HCT116 (cell line): ENCODE data around the gene TF. TPM values are rescaled to one million over a fixed set of nuclear protein-coding genes. Genes with fewer than 3 reads are reported as not detected.

ENCODE experiments used
- ATAC-seq: fragments of 200-7000 bp; cut with Tn5 transposase; 2 replicates; pipeline ENCODE4 v1.9.1; 2020; ENCODE audit warnings: mild to moderate bottlenecking, moderate library complexity
- BruUV-seq: library from RNA; stranded (reverse); fragments of 400-500 nt; replicated peaks from 2 replicates; lab custom pipeline; 2021; lab: Mats Ljungman, UMichigan
- CTCF ChIA-PET: fragments of 300-600 bp; sonication (Branson Sonifier 250); formaldehyde crosslinking; loops from one replicate; lab custom pipeline; 2021; ENCODE audit warnings: antibody characterized with exemption; lab: Charles Lee
- POLR2A ChIA-PET: fragments of 300-600, 350-600 bp; sonication (Branson Sonifier 250); formaldehyde crosslinking; loops from one replicate; lab custom pipeline; 2021; ENCODE audit warnings: antibody characterized with exemption; lab: Charles Lee
- RAD21 ChIA-PET, 2 experiments: fragments of 300-600 bp; sonication (Branson Sonifier 250); formaldehyde crosslinking; loops; one replicate each; lab custom pipeline; 2023; ENCODE audit warnings: low total read pairs in 2 of 2; ENCODE audit not compliant: uncharacterized antibody in 2 of 2, unreplicated experiment in 2 of 2, low non-redundant PET in 1 of 2; lab: Charles Lee
- DNase-seq: peaks from one replicate; pipeline ENCODE4 v3.0.0-alpha.2; 2010; ENCODE audit warnings: low read depth, low spot score
- H2AFZ ChIP-seq: fragments of 200-600 bp; shearing (Covaris generic), sonication (generic); 2 replicates; pipeline ENCODE4 v1.6.1; 2017; ENCODE audit warnings: low read depth, mixed run types, mixed read lengths, antibody characterized with exemption, low read length; ENCODE audit not compliant: poor library complexity, severe bottlenecking
- H3K27ac ChIP-seq: 2 replicates; pipeline ENCODE4 v1.5.1; 2012; ENCODE audit warnings: low read depth, low read length
- H3K27me3 ChIP-seq: fragments of 200-600 bp; sonication (generic); 2 replicates; pipeline ENCODE4 v1.6.1; 2016; ENCODE audit warnings: mixed run types, low read length, mixed read lengths; ENCODE audit not compliant: insufficient read depth
- H3K36me3 ChIP-seq, 2 experiments: fragments of 200-500 bp in 1 of 2; fragments of 200-600 bp in 1 of 2; sonication (Bioruptor generic) in 1 of 2; sonication (generic) in 1 of 2; 2 replicates each; pipeline versions ENCODE4 v1.5.1 to v1.6.1; 2014 to 2016; ENCODE audit warnings: low read length in 2 of 2, inconsistent platforms in 1 of 2, mixed read lengths in 1 of 2, mixed run types in 1 of 2; ENCODE audit not compliant: insufficient read depth in 2 of 2, control insufficient read depth in 1 of 2
- H3K4me1 ChIP-seq, 2 experiments: fragments of 200-600 bp in 1 of 2; sonication (generic) in 1 of 2; 2 replicates each; pipeline versions ENCODE4 v1.5.1 to v1.6.1; 2012 to 2017; ENCODE audit warnings: low read length in 2 of 2, inconsistent platforms in 1 of 2, mild to moderate bottlenecking in 1 of 2, mixed read lengths in 1 of 2, mixed run types in 1 of 2, moderate library complexity in 1 of 2; ENCODE audit not compliant: insufficient read depth in 2 of 2, control insufficient read depth in 1 of 2
- H3K4me2 ChIP-seq: fragments of 200-600 bp; sonication (generic); 2 replicates; pipeline ENCODE4 v1.6.1; 2017; ENCODE audit warnings: mixed run types, low read length, mixed read lengths
- H3K4me3 ChIP-seq, 2 experiments: fragments of 200-600 bp in 1 of 2; sonication (generic) in 1 of 2; replicated peaks in 1 of 2; 2 replicates each; pipeline ENCODE4 v1.5.1; 2011 to 2016; ENCODE audit warnings: low read length in 2 of 2, control low read depth in 1 of 2, low read depth in 1 of 2, mild to moderate bottlenecking in 1 of 2, mixed read lengths in 1 of 2, mixed run types in 1 of 2
- H3K79me2 ChIP-seq: fragments of 200-600 bp; sonication (generic); 2 replicates; pipeline ENCODE4 v1.6.1; 2017; ENCODE audit warnings: mild to moderate bottlenecking, mixed run types, low read length, moderate library complexity, mixed read lengths; ENCODE audit not compliant: insufficient read depth
- H3K9ac ChIP-seq: fragments of 200-600 bp; sonication (generic); 2 replicates; pipeline ENCODE4 v1.6.1; 2016; ENCODE audit warnings: low read length, mixed read lengths
- H3K9me2 ChIP-seq: fragments of 200-600 bp; sonication (generic), shearing (Covaris generic); 2 replicates; pipeline ENCODE4 v1.6.1; 2017; ENCODE audit warnings: mixed run types, mild to moderate bottlenecking, moderate library complexity; ENCODE audit not compliant: insufficient read depth
- H3K9me3 ChIP-seq, 2 experiments: fragments of 200-500 bp in 1 of 2; fragments of 200-600 bp in 1 of 2; sonication (Bioruptor generic) in 1 of 2; sonication (generic) in 1 of 2; 2 replicates each; pipeline ENCODE4 v1.6.1; 2014 to 2017; ENCODE audit warnings: low read length in 2 of 2, mixed read lengths in 2 of 2, inconsistent platforms in 1 of 2, low read depth in 1 of 2, mild to moderate bottlenecking in 1 of 2, mixed run types in 1 of 2, moderate library complexity in 1 of 2; ENCODE audit not compliant: control insufficient read depth in 1 of 2, insufficient read depth in 1 of 2
- H4K20me1 ChIP-seq: fragments of 200-600 bp; sonication (generic), shearing (Covaris generic); 2 replicates; pipeline ENCODE4 v1.6.1; 2017; ENCODE audit warnings: mixed run types, mild to moderate bottlenecking, moderate library complexity; ENCODE audit not compliant: insufficient read depth
- ATF3 ChIP-seq: IDR thresholded peaks from 2 replicates; pipeline ENCODE4 v1.6.1; 2012
- CBX3 ChIP-seq: IDR thresholded peaks from 2 replicates; pipeline ENCODE4 v1.6.1; 2012; ENCODE audit warnings: low read depth
- CEBPB ChIP-seq: IDR thresholded peaks from 2 replicates; pipeline ENCODE4 v1.6.1; 2012; ENCODE audit warnings: low read depth
- CTCF ChIP-seq, 3 experiments: fragments of 200-600 bp in 1 of 3; sonication (generic) in 1 of 3; IDR thresholded peaks in 2 of 3; conservative IDR thresholded peaks in 1 of 3; 2 replicates each; pipeline ENCODE4 v1.5.1; 2012 to 2017; ENCODE audit warnings: low read depth in 2 of 3, low read length in 2 of 3, antibody characterized with exemption in 1 of 3, borderline replicate concordance in 1 of 3, control low read depth in 1 of 3, mild to moderate bottlenecking in 1 of 3, mixed read lengths in 1 of 3, mixed run types in 1 of 3, moderate library complexity in 1 of 3; ENCODE audit not compliant: insufficient read depth in 1 of 3
- EGR1 ChIP-seq: IDR thresholded peaks from 2 replicates; pipeline ENCODE4 v1.6.1; 2012; ENCODE audit warnings: low read depth
- ELF1 ChIP-seq: IDR thresholded peaks from 2 replicates; pipeline ENCODE4 v1.6.1; 2012; ENCODE audit warnings: low read depth, borderline replicate concordance
- EZH2phosphoT487 ChIP-seq: fragments of 200-600 bp; IDR thresholded peaks from 2 replicates; pipeline ENCODE4 v1.6.1; 2018; ENCODE audit warnings: antibody characterized with exemption, borderline replicate concordance
- JUND ChIP-seq: IDR thresholded peaks from 2 replicates; pipeline ENCODE4 v1.6.1; 2012
- POLR2A ChIP-seq: IDR thresholded peaks from 2 replicates; pipeline ENCODE4 v1.7.0; 2011; ENCODE audit warnings: borderline replicate concordance; ENCODE audit not compliant: insufficient read depth, insufficient read length; ENCODE audit errors: extremely low read depth
- RAD21 ChIP-seq: IDR thresholded peaks from 2 replicates; pipeline ENCODE4 v1.6.1; 2012; ENCODE audit warnings: low read depth, mild to moderate bottlenecking
- SIN3A ChIP-seq: IDR thresholded peaks from 2 replicates; pipeline ENCODE4 v1.6.1; 2012; ENCODE audit warnings: low read depth
- SRF ChIP-seq: IDR thresholded peaks from 2 replicates; pipeline ENCODE4 v1.6.1; 2012; ENCODE audit warnings: low read depth
- YY1 ChIP-seq: IDR thresholded peaks from 2 replicates; pipeline ENCODE4 v1.6.1; 2011; ENCODE audit warnings: low read length, low read depth, moderate library complexity, mild to moderate bottlenecking; ENCODE audit not compliant: insufficient replicate concordance; ENCODE audit errors: extremely low read depth
- ZNF274 ChIP-seq: fragments of 200-500 bp; sonication (Bioruptor generic); IDR thresholded peaks from 2 replicates; pipeline ENCODE4 v1.6.1; 2014; ENCODE audit warnings: mild to moderate bottlenecking, low read depth, low read length, inconsistent platforms
- intact Hi-C: fragments of 100-400 bp; cut with micrococcal nuclease; formaldehyde crosslinking; loops from 2 replicates; pipeline ENCODE4 v1.10.0; 2022
- total RNA-seq: library from RNA; stranded (reverse); gene quantifications from one replicate; pipeline ENCODE4 v1.2.1, GENCODE V29; 2021; ENCODE audit not compliant: unreplicated experiment
- TF ChIP-seq, protein P1 (sequence below): IDR thresholded peaks from 2 replicates; pipeline ENCODE4 v1.6.1; 2012; ENCODE audit warnings: low read depth
- TF ChIP-seq, protein P2 (sequence below): IDR thresholded peaks from 2 replicates; pipeline ENCODE4 v1.6.1; 2012

The TF gene
- total RNA-seq, 1 experiment from 2014 or later = 10.4 TPM

GRCh38 chr3:133841196-133841595 is 95.0 kb downstream of the TF start:
- no peaks in the 10 kb centered on the region for H3K9me3 ChIP-seq
- no peak overlapping the region for H2AFZ ChIP-seq
- RAD21 ChIA-PET = interaction anchor here in 1 of 2 experiments (0.7 kb wide), 1 partner anchor 19 kb away, joined by 3 read pairs; no protein-coding TSS in a partner anchor
- no peaks in the 10 kb centered on the region for H3K79me2 ChIP-seq
- no peak overlapping the region for H3K27ac ChIP-seq
- no peak overlapping the region for H3K4me3 ChIP-seq
- no peaks in the 10 kb centered on the region for H3K27me3 ChIP-seq
- no peaks in the 10 kb centered on the region for H3K4me1 ChIP-seq
- no peaks in the 10 kb centered on the region for H4K20me1 ChIP-seq
- POLR2A ChIA-PET = no interaction called here
- CTCF ChIA-PET = no interaction called here
- no peak for TF ChIP-seq ELF1
- no peak for TF ChIP-seq JUND
- TF ChIP-seq SIN3A = no peak
- no peak for TF ChIP-seq YY1
- TF ChIP-seq CBX3 = no peak
- H3K9me2 ChIP-seq = no peaks in the 10 kb centered on the region
- no TSS peak for BruUV-seq
- no peaks in the 10 kb centered on the region for H3K36me3 ChIP-seq
- intact Hi-C loops = no loop called here
- no peak overlapping the region for H3K4me2 ChIP-seq
- no peak overlapping the region for H3K9ac ChIP-seq
- DNase-seq (no peak), ATAC-seq (no peak)

DNA sequence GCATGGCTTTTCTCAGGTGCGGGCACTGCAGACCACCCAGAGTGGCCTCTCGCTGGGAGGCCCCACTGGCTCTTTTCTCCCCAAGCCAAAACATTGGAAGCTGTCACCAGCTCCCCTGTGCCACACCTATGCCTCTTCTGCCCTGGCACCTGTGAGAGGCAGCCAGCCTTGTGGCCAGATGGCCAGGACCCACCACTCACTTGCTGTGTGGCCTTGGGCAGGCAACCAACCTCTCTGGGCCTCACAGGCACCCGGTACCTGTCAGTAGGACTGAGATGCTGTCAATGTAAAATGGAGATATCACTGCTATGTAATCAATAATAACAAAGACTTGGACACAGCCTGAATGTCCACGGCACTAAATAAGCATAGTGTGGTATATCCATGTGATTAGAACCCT is 96.0 kb downstream of the TF start:
- H3K27me3 ChIP-seq = no peaks in the 10 kb centered on the region
- H2AFZ ChIP-seq = no peak overlapping the region
- H3K9me3 ChIP-seq = no peaks in the 10 kb centered on the region
- no peak overlapping the region for H3K9ac ChIP-seq
- DNase-seq = no peak
- no peaks in the 10 kb centered on the region for H3K4me1 ChIP-seq
- no TSS peak for BruUV-seq
- no peak overlapping the region for H3K27ac ChIP-seq
- POLR2A ChIA-PET = no interaction called here
- H3K79me2 ChIP-seq = no peaks in the 10 kb centered on the region
- no peak for ATAC-seq
- TF ChIP-seq, protein P1, sequence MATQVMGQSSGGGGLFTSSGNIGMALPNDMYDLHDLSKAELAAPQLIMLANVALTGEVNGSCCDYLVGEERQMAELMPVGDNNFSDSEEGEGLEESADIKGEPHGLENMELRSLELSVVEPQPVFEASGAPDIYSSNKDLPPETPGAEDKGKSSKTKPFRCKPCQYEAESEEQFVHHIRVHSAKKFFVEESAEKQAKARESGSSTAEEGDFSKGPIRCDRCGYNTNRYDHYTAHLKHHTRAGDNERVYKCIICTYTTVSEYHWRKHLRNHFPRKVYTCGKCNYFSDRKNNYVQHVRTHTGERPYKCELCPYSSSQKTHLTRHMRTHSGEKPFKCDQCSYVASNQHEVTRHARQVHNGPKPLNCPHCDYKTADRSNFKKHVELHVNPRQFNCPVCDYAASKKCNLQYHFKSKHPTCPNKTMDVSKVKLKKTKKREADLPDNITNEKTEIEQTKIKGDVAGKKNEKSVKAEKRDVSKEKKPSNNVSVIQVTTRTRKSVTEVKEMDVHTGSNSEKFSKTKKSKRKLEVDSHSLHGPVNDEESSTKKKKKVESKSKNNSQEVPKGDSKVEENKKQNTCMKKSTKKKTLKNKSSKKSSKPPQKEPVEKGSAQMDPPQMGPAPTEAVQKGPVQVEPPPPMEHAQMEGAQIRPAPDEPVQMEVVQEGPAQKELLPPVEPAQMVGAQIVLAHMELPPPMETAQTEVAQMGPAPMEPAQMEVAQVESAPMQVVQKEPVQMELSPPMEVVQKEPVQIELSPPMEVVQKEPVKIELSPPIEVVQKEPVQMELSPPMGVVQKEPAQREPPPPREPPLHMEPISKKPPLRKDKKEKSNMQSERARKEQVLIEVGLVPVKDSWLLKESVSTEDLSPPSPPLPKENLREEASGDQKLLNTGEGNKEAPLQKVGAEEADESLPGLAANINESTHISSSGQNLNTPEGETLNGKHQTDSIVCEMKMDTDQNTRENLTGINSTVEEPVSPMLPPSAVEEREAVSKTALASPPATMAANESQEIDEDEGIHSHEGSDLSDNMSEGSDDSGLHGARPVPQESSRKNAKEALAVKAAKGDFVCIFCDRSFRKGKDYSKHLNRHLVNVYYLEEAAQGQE = no peak
- no peak for TF ChIP-seq SRF
- TF ChIP-seq JUND = no peak
- TF ChIP-seq POLR2A = no peak
- TF ChIP-seq, protein P2, sequence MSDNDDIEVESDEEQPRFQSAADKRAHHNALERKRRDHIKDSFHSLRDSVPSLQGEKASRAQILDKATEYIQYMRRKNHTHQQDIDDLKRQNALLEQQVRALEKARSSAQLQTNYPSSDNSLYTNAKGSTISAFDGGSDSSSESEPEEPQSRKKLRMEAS = no peak
- TF ChIP-seq CTCF (IDR thresholded peaks at IDR 0.05 in 2 of 3, conservative IDR thresholded peaks at IDR 0.05 in 1 of 3; ENCODE audit: borderline replicate concordance in 1 of 3, insufficient read depth in 1 of 3, low read depth in 2 of 3, low read length in 2 of 3) = no peak
- no peak for TF ChIP-seq CBX3
- TF ChIP-seq ATF3 = no peak
- TF ChIP-seq CEBPB = no peak
- no peak for TF ChIP-seq EZH2phosphoT487
- TF ChIP-seq ZNF274 = no peak
- TF ChIP-seq EGR1 = no peak
- no peak for TF ChIP-seq SIN3A
- no peak for TF ChIP-seq RAD21
- intact Hi-C loops = no loop called here
- no peak overlapping the region for H3K4me3 ChIP-seq
- H4K20me1 ChIP-seq = no peaks in the 10 kb centered on the region
- RAD21 ChIA-PET = no interaction called here
- H3K9me2 ChIP-seq = no peaks in the 10 kb centered on the region
- no peak overlapping the region for H3K4me2 ChIP-seq
- CTCF ChIA-PET = no interaction called here
- H3K36me3 ChIP-seq = no peaks in the 10 kb centered on the region
